ENCODE results near the gene TSEN34. TPM values are rescaled to one million over a fixed set of nuclear protein-coding genes. Genes with fewer than 3 reads are reported as not detected.

Gene TSEN34
- total RNA-seq, 2 experiments from 2014 or later = 16.7 to 23.6 TPM

DNA sequence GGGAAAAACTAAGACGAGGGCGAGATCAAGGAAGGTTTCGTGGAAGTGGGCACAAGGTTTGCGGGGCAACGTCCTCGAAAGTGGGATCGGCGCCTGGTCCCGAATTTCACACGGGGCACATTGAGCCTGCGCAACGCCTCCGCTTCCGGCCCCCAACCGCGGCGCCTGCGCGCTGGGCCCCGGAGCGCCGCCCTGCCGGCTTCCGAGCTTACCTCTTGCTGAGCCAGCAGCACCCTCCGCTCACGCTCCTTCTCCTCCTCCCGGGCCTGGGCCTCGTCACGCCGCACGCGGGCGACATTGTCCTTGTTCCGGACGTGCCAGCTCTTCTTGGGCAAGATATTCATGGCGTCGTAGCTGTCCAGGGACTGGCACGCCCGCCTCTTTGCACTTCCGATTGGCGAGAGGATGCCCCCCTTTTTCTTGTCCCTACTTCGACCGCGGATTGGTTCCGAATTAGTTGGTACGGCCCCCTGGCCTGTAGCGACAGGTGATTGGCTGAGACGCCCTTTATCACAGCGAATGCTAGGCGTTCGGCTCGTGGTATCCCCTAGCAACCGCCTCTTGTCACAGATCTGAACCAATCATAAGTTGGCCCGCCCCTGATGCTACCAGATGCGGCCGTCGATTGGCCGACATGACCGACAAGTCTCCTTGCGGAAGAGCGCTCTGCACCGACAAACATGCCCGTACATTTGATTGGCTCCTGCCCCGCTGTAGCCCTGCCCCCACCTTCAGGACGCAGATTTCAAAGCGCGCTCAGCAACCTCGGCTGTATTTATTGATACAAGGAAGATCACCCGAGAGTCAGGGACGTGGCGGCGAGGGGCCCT is 31.5 kb upstream of the TSEN34 start, which contains the start of gene LENG1:
TSS of gene LENG1 (minus strand) at position 370 of the 830 bp plus-strand sequence. CDS start at position 344, 26 bp downstream.
- Histone ChIP-seq H3K79me2 (ENCODE audit: insufficient read depth, low read depth, low read length) (peaks cover 6% of the 10 kb centered on the region; the same call in 1 of the 2 replicates), H3K9me3 (ENCODE audit: low read length) (no peaks in the 10 kb centered on the region), H3K4me2 (ENCODE audit: low read length) (peak within 1 kb of the TSS; percentile 91), H2AFZ (ENCODE audit: low read length) (peak within 1 kb of the TSS; percentile 63), H3K27ac (ENCODE audit: low read depth, low read length, poor library complexity, severe bottlenecking) (peak within 1 kb of the TSS; percentile 82), H3K4me1 (ENCODE audit: insufficient read depth, low read length, poor library complexity, severe bottlenecking) (peaks cover 26% of the 10 kb centered on the region), H3K36me3 (ENCODE audit: insufficient read depth, low read length) (peaks cover 35% of the 10 kb centered on the region), H3K9me2 (ENCODE audit: insufficient read depth, low read length) (no peaks in the 10 kb centered on the region), H3K4me3 (ENCODE audit: low read depth, low read length, poor library complexity, severe bottlenecking) (peak within 1 kb of the TSS; percentile 81), H4K20me1 (ENCODE audit: insufficient read depth, low read length) (no peaks in the 10 kb centered on the region)
- CTCF ChIA-PET (ENCODE audit: unreplicated experiment) = no interaction called here
- TF ChIP-seq, protein P1, sequence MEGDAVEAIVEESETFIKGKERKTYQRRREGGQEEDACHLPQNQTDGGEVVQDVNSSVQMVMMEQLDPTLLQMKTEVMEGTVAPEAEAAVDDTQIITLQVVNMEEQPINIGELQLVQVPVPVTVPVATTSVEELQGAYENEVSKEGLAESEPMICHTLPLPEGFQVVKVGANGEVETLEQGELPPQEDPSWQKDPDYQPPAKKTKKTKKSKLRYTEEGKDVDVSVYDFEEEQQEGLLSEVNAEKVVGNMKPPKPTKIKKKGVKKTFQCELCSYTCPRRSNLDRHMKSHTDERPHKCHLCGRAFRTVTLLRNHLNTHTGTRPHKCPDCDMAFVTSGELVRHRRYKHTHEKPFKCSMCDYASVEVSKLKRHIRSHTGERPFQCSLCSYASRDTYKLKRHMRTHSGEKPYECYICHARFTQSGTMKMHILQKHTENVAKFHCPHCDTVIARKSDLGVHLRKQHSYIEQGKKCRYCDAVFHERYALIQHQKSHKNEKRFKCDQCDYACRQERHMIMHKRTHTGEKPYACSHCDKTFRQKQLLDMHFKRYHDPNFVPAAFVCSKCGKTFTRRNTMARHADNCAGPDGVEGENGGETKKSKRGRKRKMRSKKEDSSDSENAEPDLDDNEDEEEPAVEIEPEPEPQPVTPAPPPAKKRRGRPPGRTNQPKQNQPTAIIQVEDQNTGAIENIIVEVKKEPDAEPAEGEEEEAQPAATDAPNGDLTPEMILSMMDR (conservative IDR thresholded peaks at IDR 0.05; ENCODE audit: low read length) = peak; percentile 64
- no peak for TF ChIP-seq EZH2phosphoT487 (IDR thresholded peaks at IDR 0.05; ENCODE audit: borderline replicate concordance, low read depth, low read length)
- peak; percentile 100 for DNase-seq (ENCODE audit: low spot score)
- intact Hi-C loops (cut with micrococcal nuclease; ENCODE audit: unreplicated experiment) = loop anchor here (2.0 kb wide), 3 partner anchors 23 to 57 kb away; partner anchors contain the start of genes CNOT3, NDUFA3 and TSEN34
- BruUV-seq (replicated peaks) = no TSS peak
- POLR2A ChIA-PET = interaction anchor here (0.5 to 2.4 kb wide), 4 partner anchors 9 to 38 kb away, joined by 3 to 10 read pairs (median 6); partner anchors contain the start of genes CNOT3 and MBOAT7

- Histone ChIP-seq H3K4me3 (ENCODE audit: low read depth, low read length, poor library complexity, severe bottlenecking) (peak overlapping the region; percentile 81), H2AFZ (ENCODE audit: low read length) (peak overlapping the region; percentile 63), H3K9me2 (ENCODE audit: insufficient read depth, low read length) (no peaks in the 10 kb centered on the region), H3K9me3 (ENCODE audit: low read length) (no peaks in the 10 kb centered on the region), H3K36me3 (ENCODE audit: insufficient read depth, low read length) (peaks cover 27% of the 10 kb centered on the region), H3K4me1 (ENCODE audit: insufficient read depth, low read length, poor library complexity, severe bottlenecking) (peaks cover 24% of the 10 kb centered on the region), H4K20me1 (ENCODE audit: insufficient read depth, low read length) (no peaks in the 10 kb centered on the region), H3K79me2 (ENCODE audit: insufficient read depth, low read depth, low read length) (peaks cover 6% of the 10 kb centered on the region; the same call in 1 of the 2 replicates), H3K27ac (ENCODE audit: low read depth, low read length, poor library complexity, severe bottlenecking) (peak overlapping the region; percentile 54), H3K4me2 (ENCODE audit: low read length) (peak overlapping the region; percentile 91)
- DNase-seq (ENCODE audit: low spot score) = no peak
- CTCF ChIA-PET (ENCODE audit: unreplicated experiment) = no interaction called here
- no peak for TF ChIP-seq EZH2phosphoT487 (IDR thresholded peaks at IDR 0.05; ENCODE audit: borderline replicate concordance, low read depth, low read length)
- TF ChIP-seq, protein P1 (conservative IDR thresholded peaks at IDR 0.05; ENCODE audit: low read length) = no peak
- TSS peak; percentile 79 for BruUV-seq (replicated peaks)
- intact Hi-C loops (cut with micrococcal nuclease; ENCODE audit: unreplicated experiment) = no loop called here
- POLR2A ChIA-PET = interaction anchor here (1.2 to 2.4 kb wide), 2 partner anchors 9 to 29 kb away, joined by 3 to 10 read pairs; partner anchors contain the start of gene MBOAT7
Measured at GRCh38 chr19:54160182-54160811, 30.8 kb upstream of the TSEN34 start.
